Gastroesophageal sphincter (tissue), 4 donors: ENCODE measurements around the gene CES3. TPM values are rescaled to one million over a fixed set of nuclear protein-coding genes. Genes with fewer than 3 reads are reported as not detected.
"Not testable (repeated sequence)": the region's sequence is repeated elsewhere in the genome, so short reads cannot be mapped to it uniquely, and the experiment has no call there.

ENCODE experiments used
- ATAC-seq: fragments of 150-250 bp; one replicate; pipeline ENCODE4 v1.9.1; 2016; ENCODE audit warnings: mild to moderate bottlenecking, moderate library complexity
- H3K27ac ChIP-seq, 4 donors: fragments of 200-600 bp; sonication (generic) in 3 of 4; 1 replicate in 3 of 4; 2 replicates in 1 of 4; pipeline ENCODE4 v1.5.1; 2016 to 2019
- H3K27me3 ChIP-seq: fragments of 200-600 bp; sonication (generic); one replicate; pipeline ENCODE4 v1.5.1; 2019
- H3K36me3 ChIP-seq, 2 donors: fragments of 200-600 bp; sonication (generic); one replicate each; pipeline ENCODE4 v1.5.1; 2019; ENCODE audit warnings: control low read depth in 1 of 2
- H3K4me1 ChIP-seq, 3 donors: fragments of 200-600 bp; sonication (generic); 1 replicate in 2 of 3; 2 replicates in 1 of 3; pipeline ENCODE4 v1.5.1; 2016 to 2019; ENCODE audit warnings: control low read depth in 2 of 3
- H3K4me3 ChIP-seq, 2 donors: fragments of 200-600 bp; sonication (generic); one replicate each; pipeline ENCODE4 v1.5.1; 2019; ENCODE audit warnings: mild to moderate bottlenecking in 1 of 2, moderate library complexity in 1 of 2
- H3K9me3 ChIP-seq, 3 donors: fragments of 200-600 bp; sonication (generic); one replicate each; pipeline ENCODE4 v1.5.1; 2017 to 2019; ENCODE audit warnings: control low read depth in 2 of 3
- CTCF ChIP-seq, 4 experiments: fragments of 200-600 bp in 2 of 4; fragments of 450-650 bp in 2 of 4; sonication (generic) in 1 of 4; IDR thresholded peaks; one replicate each; pipeline ENCODE4 v1.5.1; 2017 to 2019; ENCODE audit warnings: antibody characterized with exemption in 4 of 4, mild to moderate bottlenecking in 2 of 4, moderate library complexity in 2 of 4
- EP300 ChIP-seq: sonication (generic); formaldehyde crosslinking; IDR thresholded peaks from one replicate; pipeline ENCODE4 v1.6.1; 2017; ENCODE audit warnings: antibody characterized with exemption, mild to moderate bottlenecking
- POLR2A ChIP-seq, 2 donors: fragments of 450-650 bp; IDR thresholded peaks; one replicate each; pipeline ENCODE4 v1.6.1; 2017; ENCODE audit warnings: antibody characterized with exemption in 2 of 2, mild to moderate bottlenecking in 2 of 2, moderate library complexity in 1 of 2
- POLR2AphosphoS5 ChIP-seq: sonication (generic); formaldehyde crosslinking; IDR thresholded peaks from one replicate; pipeline ENCODE4 v1.6.1; 2017; ENCODE audit warnings: antibody characterized with exemption
- WGBS, 2 donors: methylation state at CpG; one replicate each; pipeline ENCODE4 v1.1.5; 2018; ENCODE audit warnings: low coverage in 1 of 2; 5-methylcytosine and 5-hydroxymethylcytosine counted together
- total RNA-seq, 4 donors: library from RNA; depleted of rRNA; stranded (reverse); fragments of >200 nt; gene quantifications; one replicate each; pipeline ENCODE4 v1.1.0, GENCODE V29; 2016

CES3 gene
- total RNA-seq, 4 donors from 2014 or later = 0.13 to 0.49 (median 0.39) TPM; not detected in 1

- no peak for TF ChIP-seq EP300
- no peak for TF ChIP-seq CTCF (IDR thresholded peaks at IDR 0.05)
- TF ChIP-seq POLR2A (IDR thresholded peaks at IDR 0.05) = no peak
- H3K27ac ChIP-seq = no peak overlapping the region
- peaks cover 19% of the 10 kb centered on the region for H3K27me3 ChIP-seq
- 88% methylated on average over 4 of the region's 5 CpGs; no CpG with 5 or more reads in 1 of the 2 donors for WGBS, 2 donors
- no peak for ATAC-seq
- H3K9me3 ChIP-seq = no peaks in the 10 kb centered on the region
- H3K36me3 ChIP-seq = no peaks in the 10 kb centered on the region
- no peaks in the 10 kb centered on the region for H3K4me1 ChIP-seq
- H3K4me3 ChIP-seq = no peak overlapping the region
Observed at GRCh38 chr16:66968847-66969246, 7.8 kb downstream of the CES3 start.

GRCh38 chr16:66970775-66971720 is 10.0 kb downstream of the CES3 start:
- Histone ChIP-seq H3K4me3 (no peak overlapping the region), H3K9me3 (no peaks in the 10 kb centered on the region), H3K27ac (no peak overlapping the region), H3K36me3 (no peaks in the 10 kb centered on the region), H3K27me3 (peaks cover 9% of the 10 kb centered on the region), H3K4me1 (no peaks in the 10 kb centered on the region)
- WGBS, 2 donors = 86 to 100% methylated on average over 1 of the region's 10 CpGs
- ATAC-seq = no peak
- TF ChIP-seq CTCF (IDR thresholded peaks at IDR 0.05) (no peak), EP300 (no peak), POLR2AphosphoS5 (no peak), POLR2A (IDR thresholded peaks at IDR 0.05) (no peak)

GRCh38 chr16:66972983-66973382 is 11.9 kb downstream of the CES3 start:
- 54 to 96% methylated on average over 3 to 5 of the region's 9 CpGs for WGBS, 2 donors

GRCh38 chr16:66973716-66974115 is 12.7 kb downstream of the CES3 start:
- Histone ChIP-seq H3K36me3 (no peaks in the 10 kb centered on the region), H3K4me3 (no peak overlapping the region), H3K4me1 (peaks cover 0 to 11% (median 0%) of the 10 kb centered on the region in 3 donors), H3K9me3 (no peaks in the 10 kb centered on the region), H3K27ac (no peak overlapping the region), H3K27me3 (peaks cover 16% of the 10 kb centered on the region)
- ATAC-seq = no peak
- no peak for TF ChIP-seq POLR2A (IDR thresholded peaks at IDR 0.05)
- no peak for TF ChIP-seq CTCF (IDR thresholded peaks at IDR 0.05)
- no peak for TF ChIP-seq POLR2AphosphoS5
- no peak for TF ChIP-seq EP300
- no CpG with 5 or more reads among the region's 6 CpGs for WGBS, 2 donors

More at GRCh38 chr16:66972983-66973382, 11.9 kb downstream of the CES3 start:
- Histone ChIP-seq H3K4me1 (peaks cover 0 to 7% (median 0%) of the 10 kb centered on the region in 3 donors), H3K27me3 (peaks cover 16% of the 10 kb centered on the region), H3K4me3 (no peak overlapping the region), H3K27ac (no peak overlapping the region), H3K9me3 (no peaks in the 10 kb centered on the region), H3K36me3 (no peaks in the 10 kb centered on the region)
- no peak for ATAC-seq
- TF ChIP-seq POLR2AphosphoS5 (no peak), CTCF (IDR thresholded peaks at IDR 0.05) (no peak), POLR2A (IDR thresholded peaks at IDR 0.05) (no peak)

- ATAC-seq, H3K36me3 ChIP-seq, H3K9me3 ChIP-seq, H3K4me3 ChIP-seq, H3K27ac ChIP-seq: not testable (repeated sequence)
- WGBS, 2 donors = 83% methylated on average over 7 of the region's 32 CpGs; no CpG with 5 or more reads in 1 of the 2 donors
- peaks cover 0 to 18% (median 0%) of the 10 kb centered on the region in 3 donors for H3K4me1 ChIP-seq
- H3K27me3 ChIP-seq = peaks cover 16% of the 10 kb centered on the region
Observed at GRCh38 chr16:66974156-66974931, 13.3 kb downstream of the CES3 start.

- H3K4me1 ChIP-seq = peaks cover 0 to 21% (median 0%) of the 10 kb centered on the region in 3 donors
- H3K27me3 ChIP-seq = peaks cover 16% of the 10 kb centered on the region
- H3K27ac ChIP-seq, ATAC-seq, H3K4me3 ChIP-seq, H3K36me3 ChIP-seq, H3K9me3 ChIP-seq: not testable (repeated sequence)
- 0 to 57% methylated on average over 1 to 5 of the region's 11 CpGs for WGBS, 2 donors
Observed at GRCh38 chr16:66974932-66975246, 13.8 kb downstream of the CES3 start.
